Right atrium auricular region (tissue), 2 donors: Measurements from ENCODE around the gene ITSN1. TPM values are rescaled to one million over a fixed set of nuclear protein-coding genes. Genes with fewer than 3 reads are reported as not detected.

ENCODE experiments used
- DNase-seq: peaks from one replicate; pipeline ENCODE4 v3.0.0-alpha.2; 2019; ENCODE audit warnings: low spot score
- H3K27ac ChIP-seq, 2 donors: fragments of 200-600 bp; sonication (generic); 1 replicate in 1 of 2; 2 replicates in 1 of 2; pipeline ENCODE4 v1.5.1; 2016 to 2019
- H3K27me3 ChIP-seq, 2 donors: fragments of 200-600 bp; sonication (generic); one replicate each; pipeline versions ENCODE4 v1.5.1 to v1.6.0; 2017 to 2019
- H3K36me3 ChIP-seq: fragments of 200-600 bp; sonication (generic); one replicate; pipeline ENCODE4 v1.5.1; 2016
- H3K4me1 ChIP-seq, 2 donors: fragments of 200-600 bp; sonication (generic); one replicate each; pipeline versions ENCODE4 v1.5.1 to v1.6.0; 2017 to 2019
- H3K4me3 ChIP-seq, 2 donors: fragments of 200-600 bp; sonication (generic); 1 replicate in 1 of 2; 2 replicates in 1 of 2; pipeline ENCODE4 v1.5.1; 2017 to 2019; ENCODE audit warnings: mild to moderate bottlenecking in 1 of 2, moderate library complexity in 1 of 2
- H3K9me3 ChIP-seq, 2 donors: fragments of 200-600 bp; sonication (generic); one replicate each; pipeline ENCODE4 v1.5.1; 2019
- total RNA-seq, 2 donors: library from RNA; depleted of rRNA; stranded (reverse); fragments of >200 nt; gene quantifications; one replicate each; pipeline ENCODE4 v1.1.0, GENCODE V29; 2016
- TF ChIP-seq, protein P1 (sequence below), 2 donors: fragments of 200-600 bp; sonication (generic); IDR thresholded peaks; one replicate each; pipeline ENCODE4 v1.5.1; 2019; ENCODE audit warnings: antibody characterized with exemption in 2 of 2

Gene ITSN1
- total RNA-seq, 2 donors from 2014 or later = 49.9 to 54.9 TPM

- no peak for DNase-seq
- Histone ChIP-seq H3K4me3 (no peak overlapping the region), H3K27me3 (no peaks in the 10 kb centered on the region), H3K9me3 (no peaks in the 10 kb centered on the region), H3K4me1 (peaks cover 0 to 14% of the 10 kb centered on the region in 2 donors), H3K36me3 (peaks cover 12% of the 10 kb centered on the region), H3K27ac (no peak overlapping the region)
- TF ChIP-seq, protein P1, sequence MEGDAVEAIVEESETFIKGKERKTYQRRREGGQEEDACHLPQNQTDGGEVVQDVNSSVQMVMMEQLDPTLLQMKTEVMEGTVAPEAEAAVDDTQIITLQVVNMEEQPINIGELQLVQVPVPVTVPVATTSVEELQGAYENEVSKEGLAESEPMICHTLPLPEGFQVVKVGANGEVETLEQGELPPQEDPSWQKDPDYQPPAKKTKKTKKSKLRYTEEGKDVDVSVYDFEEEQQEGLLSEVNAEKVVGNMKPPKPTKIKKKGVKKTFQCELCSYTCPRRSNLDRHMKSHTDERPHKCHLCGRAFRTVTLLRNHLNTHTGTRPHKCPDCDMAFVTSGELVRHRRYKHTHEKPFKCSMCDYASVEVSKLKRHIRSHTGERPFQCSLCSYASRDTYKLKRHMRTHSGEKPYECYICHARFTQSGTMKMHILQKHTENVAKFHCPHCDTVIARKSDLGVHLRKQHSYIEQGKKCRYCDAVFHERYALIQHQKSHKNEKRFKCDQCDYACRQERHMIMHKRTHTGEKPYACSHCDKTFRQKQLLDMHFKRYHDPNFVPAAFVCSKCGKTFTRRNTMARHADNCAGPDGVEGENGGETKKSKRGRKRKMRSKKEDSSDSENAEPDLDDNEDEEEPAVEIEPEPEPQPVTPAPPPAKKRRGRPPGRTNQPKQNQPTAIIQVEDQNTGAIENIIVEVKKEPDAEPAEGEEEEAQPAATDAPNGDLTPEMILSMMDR (IDR thresholded peaks at IDR 0.05) = no peak
Observed at GRCh38 chr21:33734291-33734690, 92.0 kb downstream of the ITSN1 start.

DNA sequence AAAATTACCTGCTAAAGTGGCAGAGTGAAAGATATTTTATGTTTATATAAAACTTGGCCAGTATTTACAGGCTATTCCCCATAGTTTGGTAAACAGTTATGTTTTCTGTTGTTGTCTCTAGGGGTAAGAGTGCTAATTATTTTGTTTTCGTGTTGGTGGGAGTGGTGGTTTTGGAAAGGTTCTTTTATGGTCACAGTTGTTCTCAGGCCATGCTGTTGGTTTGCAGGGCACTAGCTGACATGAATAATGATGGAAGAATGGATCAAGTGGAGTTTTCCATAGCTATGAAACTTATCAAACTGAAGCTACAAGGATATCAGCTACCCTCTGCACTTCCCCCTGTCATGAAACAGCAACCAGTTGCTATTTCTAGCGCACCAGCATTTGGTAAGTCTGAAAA lies 92.5 kb downstream of the ITSN1 start:
- Histone ChIP-seq H3K27me3 (no peaks in the 10 kb centered on the region), H3K9me3 (no peaks in the 10 kb centered on the region), H3K4me3 (no peak overlapping the region), H3K27ac (no peak overlapping the region), H3K4me1 (peaks cover 0 to 14% of the 10 kb centered on the region in 2 donors), H3K36me3 (peaks cover 12% of the 10 kb centered on the region)
- no peak for DNase-seq
- TF ChIP-seq, protein P1 (IDR thresholded peaks at IDR 0.05) = no peak

DNA sequence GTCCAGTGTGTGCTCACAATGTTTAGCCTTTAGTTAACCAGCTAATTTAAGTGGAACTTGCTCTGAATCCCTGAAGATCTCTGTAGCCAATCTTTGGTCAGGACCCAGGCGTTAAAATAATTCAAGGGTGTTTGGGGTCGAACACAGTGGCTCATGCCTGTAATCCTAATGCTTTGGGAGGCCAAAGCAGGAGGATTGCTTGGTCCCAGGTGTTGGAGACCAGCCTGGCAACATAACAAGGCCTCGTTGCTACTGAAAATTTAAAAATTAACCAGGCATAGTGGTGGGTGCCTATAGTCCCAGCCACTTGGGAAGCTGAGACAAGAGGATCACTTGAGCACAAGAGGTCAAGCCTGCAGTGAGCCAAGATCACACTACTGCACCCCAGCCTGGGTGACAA lies 94.3 kb downstream of the ITSN1 start:
- H3K9me3 ChIP-seq = no peaks in the 10 kb centered on the region
- H3K27me3 ChIP-seq = no peaks in the 10 kb centered on the region
- no peak overlapping the region for H3K27ac ChIP-seq
- H3K4me3 ChIP-seq = no peak overlapping the region
- TF ChIP-seq, protein P1 (IDR thresholded peaks at IDR 0.05) = no peak
- no peak for DNase-seq
- peaks cover 12% of the 10 kb centered on the region for H3K36me3 ChIP-seq
- H3K4me1 ChIP-seq = peaks cover 0 to 14% of the 10 kb centered on the region in 2 donors

DNA sequence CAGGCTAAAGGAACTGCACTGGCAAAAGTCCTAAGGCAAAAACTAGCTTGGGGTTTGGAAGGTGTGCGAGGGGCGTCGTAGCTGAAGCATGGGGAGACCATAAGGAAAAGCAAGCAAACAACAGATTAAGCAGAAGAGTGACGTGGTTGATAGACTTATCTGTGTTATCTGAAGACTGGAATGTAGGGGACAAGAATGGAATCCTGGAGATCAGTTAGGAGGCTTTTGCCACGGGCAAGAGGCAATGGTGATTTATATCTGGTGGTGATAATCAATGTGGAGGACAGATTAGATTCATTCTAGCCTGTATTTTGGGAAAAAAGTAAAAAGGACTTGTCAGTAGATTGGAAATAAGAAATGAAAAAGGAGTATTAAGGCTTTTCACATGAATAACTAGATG lies 97.4 kb downstream of the ITSN1 start:
- H3K4me1 ChIP-seq = peaks cover 0 to 17% of the 10 kb centered on the region in 2 donors
- H3K27ac ChIP-seq = no peak overlapping the region
- H3K27me3 ChIP-seq = no peaks in the 10 kb centered on the region
- peaks cover 12% of the 10 kb centered on the region for H3K36me3 ChIP-seq
- TF ChIP-seq, protein P1 (IDR thresholded peaks at IDR 0.05) = no peak
- DNase-seq = no peak
- no peak overlapping the region for H3K4me3 ChIP-seq
- H3K9me3 ChIP-seq = no peaks in the 10 kb centered on the region

DNA sequence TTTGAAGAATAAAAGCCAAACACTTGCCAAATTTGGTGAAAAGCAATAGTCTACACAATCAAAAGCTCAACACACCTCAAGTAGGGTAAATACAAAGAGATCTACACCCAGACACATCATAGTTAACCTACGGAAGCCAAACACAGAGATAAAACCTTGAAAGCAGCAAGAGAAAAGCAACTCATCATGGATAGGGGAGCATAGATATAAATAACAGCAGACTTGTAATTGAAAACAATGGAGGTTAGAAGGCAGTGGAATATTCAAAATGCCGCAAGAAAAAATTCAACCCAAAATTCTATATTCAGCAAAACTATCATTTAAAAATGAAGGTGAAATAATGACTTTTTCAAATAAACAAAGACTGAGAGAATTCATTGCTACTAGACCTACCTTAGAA lies 105.1 kb downstream of the ITSN1 start:
- TF ChIP-seq, protein P1 (IDR thresholded peaks at IDR 0.05) = no peak
- Histone ChIP-seq H3K4me1 (peaks cover 0 to 21% of the 10 kb centered on the region in 2 donors), H3K27ac (no peak overlapping the region)

DNA sequence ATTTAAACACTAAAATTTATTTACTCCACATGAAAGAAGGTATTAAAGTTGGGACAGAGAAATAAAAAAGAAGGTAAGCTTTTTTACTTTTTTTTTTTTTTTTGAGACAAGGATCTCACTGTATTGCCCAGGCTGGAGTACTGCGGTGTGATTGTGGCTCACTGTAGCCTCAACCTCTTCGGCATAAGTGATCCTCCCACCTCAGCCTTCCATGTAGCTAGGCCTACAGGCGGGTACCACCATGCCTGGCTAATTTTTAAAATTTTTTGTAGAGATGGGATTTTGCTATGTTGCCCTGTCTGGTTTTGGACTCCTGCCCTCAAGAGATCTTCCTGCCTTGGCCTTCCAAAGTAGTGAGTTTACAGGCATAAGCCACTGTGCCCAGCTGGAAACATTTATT lies 106.6 kb downstream of the ITSN1 start:
- Histone ChIP-seq H3K27ac (no peak overlapping the region), H3K4me3 (no peak overlapping the region), H3K9me3 (peaks cover 0 to 15% of the 10 kb centered on the region in 2 donors), H3K36me3 (no peaks in the 10 kb centered on the region), H3K27me3 (no peaks in the 10 kb centered on the region), H3K4me1 (peaks cover 0 to 20% of the 10 kb centered on the region in 2 donors)
- TF ChIP-seq, protein P1 (IDR thresholded peaks at IDR 0.05) = no peak
- no peak for DNase-seq

More for the DNA sequence above, 105.1 kb downstream of the ITSN1 start:
- no peak overlapping the region for H3K4me3 ChIP-seq
- no peaks in the 10 kb centered on the region for H3K27me3 ChIP-seq
- peaks cover 0 to 15% of the 10 kb centered on the region in 2 donors for H3K9me3 ChIP-seq
- DNase-seq = no peak
- H3K36me3 ChIP-seq = no peaks in the 10 kb centered on the region
